Panc1 (cell line): ENCODE measurements around the gene IBA57. TPM values are rescaled to one million over a fixed set of nuclear protein-coding genes. Genes with fewer than 3 reads are reported as not detected.

Experiments used
- ATAC-seq: fragments of 200-7000 bp; cut with Tn5 transposase; 2 replicates; pipeline ENCODE4 v1.9.1; 2020; ENCODE audit warnings: mild to moderate bottlenecking, moderate library complexity
- BruUV-seq: library from RNA; stranded (reverse); fragments of 400-500 nt; replicated peaks from 2 replicates; lab custom pipeline; 2021; lab: Mats Ljungman, UMichigan
- CTCF ChIA-PET: fragments of 300-600 bp; sonication (Branson Sonifier 250); formaldehyde crosslinking; loops from one replicate; lab custom pipeline; 2022; ENCODE audit warnings: antibody characterized with exemption; lab: Charles Lee
- POLR2A ChIA-PET: fragments of 300-600 bp; sonication (Branson Sonifier 250); formaldehyde crosslinking; loops from one replicate; lab custom pipeline; 2022; ENCODE audit warnings: antibody characterized with exemption; lab: Charles Lee
- DNase-seq: peaks from one replicate; pipeline ENCODE4 v3.0.0-alpha.2; 2010; ENCODE audit warnings: low read depth, low spot score
- H3K27ac ChIP-seq: 2 replicates; pipeline ENCODE4 v1.5.1; 2011; ENCODE audit warnings: mild to moderate bottlenecking, low read length, inconsistent platforms
- H3K27me3 ChIP-seq: fragments of 200-500 bp; sonication (Bioruptor generic); 2 replicates; pipeline ENCODE4 v1.6.0; 2014; ENCODE audit warnings: low read length, inconsistent platforms; ENCODE audit not compliant: control insufficient read depth, insufficient read depth
- H3K36me3 ChIP-seq: fragments of 200-500 bp; sonication (Bioruptor generic); 2 replicates; pipeline ENCODE4 v1.5.1; 2014; ENCODE audit warnings: inconsistent platforms, mild to moderate bottlenecking, low read length, moderate library complexity; ENCODE audit not compliant: control insufficient read depth, insufficient read depth
- H3K4me1 ChIP-seq: 2 replicates; pipeline ENCODE4 v1.5.1; 2011; ENCODE audit warnings: inconsistent platforms, mild to moderate bottlenecking, low read length, moderate library complexity; ENCODE audit not compliant: control insufficient read depth, insufficient read depth
- H3K4me3 ChIP-seq, 2 experiments: 2 replicates each; pipeline ENCODE4 v1.5.1; 2011 to 2012; ENCODE audit warnings: low read depth in 2 of 2, low read length in 2 of 2, mild to moderate bottlenecking in 2 of 2, inconsistent platforms in 1 of 2, moderate library complexity in 1 of 2
- H3K9me3 ChIP-seq: fragments of 200-500 bp; sonication (Bioruptor generic); 2 replicates; pipeline ENCODE4 v1.5.1; 2014; ENCODE audit warnings: low read depth, mild to moderate bottlenecking, inconsistent platforms, low read length, moderate library complexity; ENCODE audit not compliant: control insufficient read depth, insufficient read depth
- CTCF ChIP-seq: fragments of 450-650 bp; IDR thresholded peaks from 2 replicates; pipeline ENCODE4 v1.5.1; 2017; ENCODE audit warnings: mild to moderate bottlenecking
- POLR2AphosphoS5 ChIP-seq: IDR thresholded peaks from 2 replicates; pipeline ENCODE4 v1.6.1; 2012; ENCODE audit warnings: mild to moderate bottlenecking, low read depth, low read length, moderate library complexity
- REST ChIP-seq, 2 experiments: IDR thresholded peaks; 2 replicates each; pipeline ENCODE4 v1.6.1; 2011 to 2012; ENCODE audit warnings: low read depth in 2 of 2, control low read depth in 1 of 2, low read length in 1 of 2, mild to moderate bottlenecking in 1 of 2, moderate library complexity in 1 of 2; ENCODE audit not compliant: insufficient read depth in 1 of 2
- SIN3A ChIP-seq: IDR thresholded peaks from 2 replicates; pipeline ENCODE4 v1.6.1; 2012; ENCODE audit warnings: low read depth, mild to moderate bottlenecking, low read length, moderate library complexity, borderline replicate concordance; ENCODE audit not compliant: insufficient read depth
- TCF7L2 ChIP-seq: IDR thresholded peaks from 2 replicates; pipeline ENCODE4 v1.6.1; 2011; ENCODE audit warnings: mild to moderate bottlenecking, low read depth, low read length, inconsistent platforms
- in situ Hi-C: cut with HindIII; loops from 2 replicates; pipeline ENCODE4 v1.10.0; 2016; ENCODE audit warnings: low sequenced_read_pairs, low pct_unique_long_range_greater_than_20kb
- intact Hi-C: fragments of 100-400 bp; cut with micrococcal nuclease; formaldehyde crosslinking; loops from one replicate; pipeline ENCODE4 v1.10.0; 2022; ENCODE audit not compliant: unreplicated experiment
- total RNA-seq: library from RNA; stranded (reverse); gene quantifications from one replicate; pipeline ENCODE4 v1.2.1, GENCODE V29; 2021; ENCODE audit not compliant: unreplicated experiment

IBA57 gene
- total RNA-seq, 1 experiment from 2014 or later: 11.3 TPM

GRCh38 chr1:228146417-228147150, 19.0 kb upstream of the IBA57 start:
- no peak for TF ChIP-seq REST (IDR thresholded peaks at IDR 0.05; ENCODE audit: insufficient read depth in 1 of 2, low read depth in 2 of 2, low read length in 1 of 2)
- TF ChIP-seq CTCF: no peak
- no peak for TF ChIP-seq POLR2AphosphoS5
- no peak for TF ChIP-seq SIN3A
- no peak for TF ChIP-seq TCF7L2
- H3K4me3 ChIP-seq: no peak overlapping the region
- in situ Hi-C loops: no loop called here
- no TSS peak for BruUV-seq
- ChIA-PET CTCF (no interaction called here), POLR2A (no interaction called here)
- H3K4me1 ChIP-seq: peaks cover 39% of the 10 kb centered on the region
- no peak overlapping the region for H3K27ac ChIP-seq
- DNase-seq (no peak), ATAC-seq (no peak)
- intact Hi-C loops: no loop called here
- no peaks in the 10 kb centered on the region for H3K27me3 ChIP-seq
- no peaks in the 10 kb centered on the region; the same call in 1 of the 2 replicates for H3K36me3 ChIP-seq
- no peaks in the 10 kb centered on the region for H3K9me3 ChIP-seq

- peaks cover 33% of the 10 kb centered on the region for H3K4me1 ChIP-seq
- ChIA-PET CTCF (no interaction called here), POLR2A (no interaction called here)
- in situ Hi-C loops: no loop called here
- no peak for TF ChIP-seq POLR2AphosphoS5
- TF ChIP-seq CTCF: no peak
- no peak for TF ChIP-seq REST (IDR thresholded peaks at IDR 0.05; ENCODE audit: insufficient read depth in 1 of 2, low read depth in 2 of 2, low read length in 1 of 2)
- TF ChIP-seq TCF7L2: no peak
- TF ChIP-seq SIN3A: no peak
- BruUV-seq: no TSS peak
- DNase-seq (no peak), ATAC-seq (no peak)
- H3K36me3 ChIP-seq: no peaks in the 10 kb centered on the region; the same call in 1 of the 2 replicates
- no peak overlapping the region for H3K27ac ChIP-seq
- intact Hi-C loops: no loop called here
- no peaks in the 10 kb centered on the region for H3K9me3 ChIP-seq
- H3K4me3 ChIP-seq: no peak overlapping the region
- no peaks in the 10 kb centered on the region for H3K27me3 ChIP-seq
These were observed 18.4 kb upstream of the IBA57 start for GRCh38 chr1:228147151-228147693.
